WTC11 (cell line): ENCODE measurements around the gene RIC1.

ENCODE experiments used
- IRF2 ChIP-seq: sonication (generic); formaldehyde crosslinking; IDR thresholded peaks from 2 replicates; pipeline ENCODE4 v1.8.0; 2022; ENCODE audit warnings: low read depth, missing genetic modification reagents, borderline replicate concordance
- ZNF138 ChIP-seq: sonication (generic); formaldehyde crosslinking; conservative IDR thresholded peaks from 2 replicates; pipeline ENCODE4 v1.8.1; 2022; ENCODE audit warnings: mild to moderate bottlenecking, moderate library complexity, missing genetic modification reagents
- ZNF423 ChIP-seq: fragments of 250-450 bp; sonication (Bioruptor Pico); IDR thresholded peaks from 2 replicates; pipeline ENCODE4 v2.1.2; 2022; ENCODE audit warnings: mild to moderate bottlenecking, moderate library complexity
- TF ChIP-seq, protein P1 (sequence below): fragments of 200-600 bp; IDR thresholded peaks from 2 replicates; pipeline ENCODE4 v1.8.0; 2022; ENCODE audit warnings: antibody characterized with exemption
- TF ChIP-seq, protein P2 (sequence below): fragments of 250-450 bp; sonication (Bioruptor Pico); IDR thresholded peaks from 2 replicates; pipeline ENCODE4 v1.9.0; 2021; ENCODE audit warnings: mild to moderate bottlenecking
- TF ChIP-seq, protein P3 (sequence below): sonication (generic); formaldehyde crosslinking; IDR thresholded peaks from 2 replicates; pipeline ENCODE4 v1.8.1; 2023; ENCODE audit warnings: mild to moderate bottlenecking, missing genetic modification reagents, moderate library complexity
- TF ChIP-seq, protein P4 (sequence below): sonication (generic); formaldehyde crosslinking; IDR thresholded peaks from 2 replicates; pipeline ENCODE4 v1.8.1; 2022; ENCODE audit warnings: low read depth, missing genetic modification reagents, borderline replicate concordance
- TF ChIP-seq, protein P5 (sequence below): sonication (generic); formaldehyde crosslinking; IDR thresholded peaks from 2 replicates; pipeline ENCODE4 v1.8.1; 2022; ENCODE audit warnings: low read depth, mild to moderate bottlenecking, moderate library complexity, missing genetic modification reagents, borderline replicate concordance
- TF ChIP-seq, protein P6 (sequence below): sonication (generic); formaldehyde crosslinking; conservative IDR thresholded peaks from 2 replicates; pipeline ENCODE4 v1.8.1; 2022; ENCODE audit warnings: mild to moderate bottlenecking, missing genetic modification reagents
- TF ChIP-seq, protein P7 (sequence below): sonication (generic); formaldehyde crosslinking; IDR thresholded peaks from 2 replicates; pipeline ENCODE4 v1.8.0; 2023; ENCODE audit warnings: missing genetic modification reagents, mild to moderate bottlenecking, borderline replicate concordance

DNA sequence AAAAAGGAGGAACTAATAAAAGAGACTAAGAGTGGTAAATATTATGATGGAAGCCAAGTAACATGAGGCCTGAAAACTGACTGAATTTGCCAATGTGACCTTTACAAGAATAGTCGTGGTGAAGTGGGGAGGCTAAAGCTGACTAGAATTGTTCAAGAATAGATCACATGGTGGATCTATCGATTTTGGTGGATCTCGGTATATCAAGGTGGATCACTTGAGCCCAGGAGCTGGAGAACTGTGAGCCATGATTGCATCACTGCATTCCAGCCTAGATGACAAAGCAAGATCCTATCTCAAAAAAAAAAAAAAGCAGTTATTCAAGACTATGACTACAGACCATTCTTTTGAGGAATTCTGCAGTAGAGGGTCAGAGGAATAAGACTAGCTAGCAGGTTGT is 189.0 kb downstream of the RIC1 start:
- TF ChIP-seq, protein P1, sequence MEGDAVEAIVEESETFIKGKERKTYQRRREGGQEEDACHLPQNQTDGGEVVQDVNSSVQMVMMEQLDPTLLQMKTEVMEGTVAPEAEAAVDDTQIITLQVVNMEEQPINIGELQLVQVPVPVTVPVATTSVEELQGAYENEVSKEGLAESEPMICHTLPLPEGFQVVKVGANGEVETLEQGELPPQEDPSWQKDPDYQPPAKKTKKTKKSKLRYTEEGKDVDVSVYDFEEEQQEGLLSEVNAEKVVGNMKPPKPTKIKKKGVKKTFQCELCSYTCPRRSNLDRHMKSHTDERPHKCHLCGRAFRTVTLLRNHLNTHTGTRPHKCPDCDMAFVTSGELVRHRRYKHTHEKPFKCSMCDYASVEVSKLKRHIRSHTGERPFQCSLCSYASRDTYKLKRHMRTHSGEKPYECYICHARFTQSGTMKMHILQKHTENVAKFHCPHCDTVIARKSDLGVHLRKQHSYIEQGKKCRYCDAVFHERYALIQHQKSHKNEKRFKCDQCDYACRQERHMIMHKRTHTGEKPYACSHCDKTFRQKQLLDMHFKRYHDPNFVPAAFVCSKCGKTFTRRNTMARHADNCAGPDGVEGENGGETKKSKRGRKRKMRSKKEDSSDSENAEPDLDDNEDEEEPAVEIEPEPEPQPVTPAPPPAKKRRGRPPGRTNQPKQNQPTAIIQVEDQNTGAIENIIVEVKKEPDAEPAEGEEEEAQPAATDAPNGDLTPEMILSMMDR, result no peak
- TF ChIP-seq, protein P2, sequence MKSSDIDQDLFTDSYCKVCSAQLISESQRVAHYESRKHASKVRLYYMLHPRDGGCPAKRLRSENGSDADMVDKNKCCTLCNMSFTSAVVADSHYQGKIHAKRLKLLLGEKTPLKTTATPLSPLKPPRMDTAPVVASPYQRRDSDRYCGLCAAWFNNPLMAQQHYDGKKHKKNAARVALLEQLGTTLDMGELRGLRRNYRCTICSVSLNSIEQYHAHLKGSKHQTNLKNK (CRISPR knock-in tag), result no peak
- TF ChIP-seq ZNF423 (CRISPR knock-in tag) (no peak), IRF2 (CRISPR knock-in tag) (no peak), ZNF138 (CRISPR knock-in tag) (no peak)
- TF ChIP-seq, protein P3, sequence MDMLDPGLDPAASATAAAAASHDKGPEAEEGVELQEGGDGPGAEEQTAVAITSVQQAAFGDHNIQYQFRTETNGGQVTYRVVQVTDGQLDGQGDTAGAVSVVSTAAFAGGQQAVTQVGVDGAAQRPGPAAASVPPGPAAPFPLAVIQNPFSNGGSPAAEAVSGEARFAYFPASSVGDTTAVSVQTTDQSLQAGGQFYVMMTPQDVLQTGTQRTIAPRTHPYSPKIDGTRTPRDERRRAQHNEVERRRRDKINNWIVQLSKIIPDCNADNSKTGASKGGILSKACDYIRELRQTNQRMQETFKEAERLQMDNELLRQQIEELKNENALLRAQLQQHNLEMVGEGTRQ (CRISPR knock-in tag), result no peak
- TF ChIP-seq, protein P4, sequence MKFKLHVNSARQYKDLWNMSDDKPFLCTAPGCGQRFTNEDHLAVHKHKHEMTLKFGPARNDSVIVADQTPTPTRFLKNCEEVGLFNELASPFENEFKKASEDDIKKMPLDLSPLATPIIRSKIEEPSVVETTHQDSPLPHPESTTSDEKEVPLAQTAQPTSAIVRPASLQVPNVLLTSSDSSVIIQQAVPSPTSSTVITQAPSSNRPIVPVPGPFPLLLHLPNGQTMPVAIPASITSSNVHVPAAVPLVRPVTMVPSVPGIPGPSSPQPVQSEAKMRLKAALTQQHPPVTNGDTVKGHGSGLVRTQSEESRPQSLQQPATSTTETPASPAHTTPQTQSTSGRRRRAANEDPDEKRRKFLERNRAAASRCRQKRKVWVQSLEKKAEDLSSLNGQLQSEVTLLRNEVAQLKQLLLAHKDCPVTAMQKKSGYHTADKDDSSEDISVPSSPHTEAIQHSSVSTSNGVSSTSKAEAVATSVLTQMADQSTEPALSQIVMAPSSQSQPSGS (CRISPR knock-in tag), result no peak
- TF ChIP-seq, protein P5, sequence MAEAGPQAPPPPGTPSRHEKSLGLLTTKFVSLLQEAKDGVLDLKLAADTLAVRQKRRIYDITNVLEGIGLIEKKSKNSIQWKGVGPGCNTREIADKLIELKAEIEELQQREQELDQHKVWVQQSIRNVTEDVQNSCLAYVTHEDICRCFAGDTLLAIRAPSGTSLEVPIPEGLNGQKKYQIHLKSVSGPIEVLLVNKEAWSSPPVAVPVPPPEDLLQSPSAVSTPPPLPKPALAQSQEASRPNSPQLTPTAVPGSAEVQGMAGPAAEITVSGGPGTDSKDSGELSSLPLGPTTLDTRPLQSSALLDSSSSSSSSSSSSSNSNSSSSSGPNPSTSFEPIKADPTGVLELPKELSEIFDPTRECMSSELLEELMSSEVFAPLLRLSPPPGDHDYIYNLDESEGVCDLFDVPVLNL (CRISPR knock-in tag), result no peak
- TF ChIP-seq, protein P6, sequence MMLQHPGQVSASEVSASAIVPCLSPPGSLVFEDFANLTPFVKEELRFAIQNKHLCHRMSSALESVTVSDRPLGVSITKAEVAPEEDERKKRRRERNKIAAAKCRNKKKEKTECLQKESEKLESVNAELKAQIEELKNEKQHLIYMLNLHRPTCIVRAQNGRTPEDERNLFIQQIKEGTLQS, result no peak
- TF ChIP-seq, protein P7, sequence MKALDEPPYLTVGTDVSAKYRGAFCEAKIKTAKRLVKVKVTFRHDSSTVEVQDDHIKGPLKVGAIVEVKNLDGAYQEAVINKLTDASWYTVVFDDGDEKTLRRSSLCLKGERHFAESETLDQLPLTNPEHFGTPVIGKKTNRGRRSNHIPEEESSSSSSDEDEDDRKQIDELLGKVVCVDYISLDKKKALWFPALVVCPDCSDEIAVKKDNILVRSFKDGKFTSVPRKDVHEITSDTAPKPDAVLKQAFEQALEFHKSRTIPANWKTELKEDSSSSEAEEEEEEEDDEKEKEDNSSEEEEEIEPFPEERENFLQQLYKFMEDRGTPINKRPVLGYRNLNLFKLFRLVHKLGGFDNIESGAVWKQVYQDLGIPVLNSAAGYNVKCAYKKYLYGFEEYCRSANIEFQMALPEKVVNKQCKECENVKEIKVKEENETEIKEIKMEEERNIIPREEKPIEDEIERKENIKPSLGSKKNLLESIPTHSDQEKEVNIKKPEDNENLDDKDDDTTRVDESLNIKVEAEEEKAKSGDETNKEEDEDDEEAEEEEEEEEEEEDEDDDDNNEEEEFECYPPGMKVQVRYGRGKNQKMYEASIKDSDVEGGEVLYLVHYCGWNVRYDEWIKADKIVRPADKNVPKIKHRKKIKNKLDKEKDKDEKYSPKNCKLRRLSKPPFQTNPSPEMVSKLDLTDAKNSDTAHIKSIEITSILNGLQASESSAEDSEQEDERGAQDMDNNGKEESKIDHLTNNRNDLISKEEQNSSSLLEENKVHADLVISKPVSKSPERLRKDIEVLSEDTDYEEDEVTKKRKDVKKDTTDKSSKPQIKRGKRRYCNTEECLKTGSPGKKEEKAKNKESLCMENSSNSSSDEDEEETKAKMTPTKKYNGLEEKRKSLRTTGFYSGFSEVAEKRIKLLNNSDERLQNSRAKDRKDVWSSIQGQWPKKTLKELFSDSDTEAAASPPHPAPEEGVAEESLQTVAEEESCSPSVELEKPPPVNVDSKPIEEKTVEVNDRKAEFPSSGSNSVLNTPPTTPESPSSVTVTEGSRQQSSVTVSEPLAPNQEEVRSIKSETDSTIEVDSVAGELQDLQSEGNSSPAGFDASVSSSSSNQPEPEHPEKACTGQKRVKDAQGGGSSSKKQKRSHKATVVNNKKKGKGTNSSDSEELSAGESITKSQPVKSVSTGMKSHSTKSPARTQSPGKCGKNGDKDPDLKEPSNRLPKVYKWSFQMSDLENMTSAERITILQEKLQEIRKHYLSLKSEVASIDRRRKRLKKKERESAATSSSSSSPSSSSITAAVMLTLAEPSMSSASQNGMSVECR (CRISPR knock-in tag), result no peak
